Spleen (tissue), 7 donors: ENCODE results near the gene BARHL1.

ENCODE experiments used
- CTCF ChIP-seq, 11 experiments: fragments of 200-600 bp in 7 of 11; fragments of 450-650 bp in 4 of 11; sonication (generic) in 4 of 11; IDR thresholded peaks in 8 of 11; conservative IDR thresholded peaks in 3 of 11; 1 replicate in 7 of 11; 2 replicates in 4 of 11; pipeline versions ENCODE4 v1.4.0 to v1.8.0; 2016 to 2021; ENCODE audit warnings: antibody characterized with exemption in 11 of 11, inconsistent platforms in 4 of 11, mild to moderate bottlenecking in 1 of 11
- POLR2A ChIP-seq, 3 donors: fragments of 450-650 bp; IDR thresholded peaks; one replicate each; pipeline ENCODE4 v1.5.1; 2017; ENCODE audit warnings: antibody characterized with exemption in 3 of 3, mild to moderate bottlenecking in 1 of 3
- POLR2AphosphoS5 ChIP-seq, 3 donors: sonication (generic); formaldehyde crosslinking; IDR thresholded peaks; one replicate each; pipeline ENCODE4 v1.5.1; 2017; ENCODE audit warnings: antibody characterized with exemption in 3 of 3
- donor health status: DM: no; HTN: no; CAD: no; lungs with moderate emphysema.
- donor health status: DM: no; HTN: no; CAD: no.
- donor health status: DM: no; HTN: no; CAD: no.

GRCh38 chr9:132582276-132582785, at the start of gene BARHL1:
- TF ChIP-seq CTCF (IDR thresholded peaks at IDR 0.05 in 8 of 11, conservative IDR thresholded peaks at IDR 0.05 in 3 of 11) (no peak), POLR2AphosphoS5 (IDR thresholded peaks at IDR 0.05) (no peak), POLR2A (IDR thresholded peaks at IDR 0.05) (no peak)
